GM21717 (cell line): ENCODE measurements around the gene ABR.

Experiments used
- ATAC-seq: cut with Tn5 transposase; IDR thresholded peaks from one replicate; pipeline ENCODE4 v1.9.1; 2021; ENCODE audit warnings: mild to moderate bottlenecking, moderate library complexity; ENCODE audit not compliant: unreplicated experiment

ABR gene

GRCh38 chr17:969811-970355 lies 209.9 kb downstream of the ABR start:
- ATAC-seq = no peak

GRCh38 chr17:968812-969730 lies 210.7 kb downstream of the ABR start:
- no peak for ATAC-seq

- no peak for ATAC-seq
These were observed 212.7 kb downstream of the ABR start for GRCh38 chr17:967122-967521.

- no peak for ATAC-seq
These were observed 214.3 kb downstream of the ABR start for GRCh38 chr17:965311-965989.

- ATAC-seq = no peak
These were observed 214.9 kb downstream of the ABR start for GRCh38 chr17:964876-965275.

- no peak for ATAC-seq
These were observed 217.1 kb downstream of the ABR start for GRCh38 chr17:962670-963069.

- no peak for ATAC-seq
These were observed 217.6 kb downstream of the ABR start for GRCh38 chr17:962166-962565.

GRCh38 chr17:958712-959451 lies 220.9 kb downstream of the ABR start:
- ATAC-seq = no peak

- ATAC-seq = no peak
These were observed 221.8 kb downstream of the ABR start for GRCh38 chr17:957856-958421.

GRCh38 chr17:956905-957304 lies 222.9 kb downstream of the ABR start:
- ATAC-seq = no peak

GRCh38 chr17:954431-955164 lies 225.2 kb downstream of the ABR start:
- no peak for ATAC-seq

- no peak for ATAC-seq
These were observed 226.0 kb downstream of the ABR start for GRCh38 chr17:953767-954166.
